Stimulated activated CD4-positive, alpha-beta T cell treated with anti-CD3 and anti-CD28 coated beads, Interleukin-15, amount 100 ng/mL, for 24 hours (primary cell): ENCODE data around the gene CEP170B.

Experiments
- DNase-seq: peaks from one replicate; pipeline ENCODE4 v3.0.0-alpha.2; 2020

Gene CEP170B

GRCh38 chr14:104868060-104868740 is 3.1 kb downstream of the CEP170B start:
- no peak for DNase-seq

GRCh38 chr14:104868811-104869572 is 3.9 kb downstream of the CEP170B start:
- no peak for DNase-seq

GRCh38 chr14:104869669-104870367 is 4.8 kb downstream of the CEP170B start:
- DNase-seq: no peak

- DNase-seq: peak; percentile 65
These were observed 5.5 kb downstream of the CEP170B start for GRCh38 chr14:104870368-104871144.

GRCh38 chr14:104871145-104871655 is 6.1 kb downstream of the CEP170B start:
- DNase-seq: no peak

- DNase-seq: no peak
These were observed 6.8 kb downstream of the CEP170B start for GRCh38 chr14:104871656-104872468.

GRCh38 chr14:104872469-104873341 is 7.6 kb downstream of the CEP170B start:
- no peak for DNase-seq

- no peak for DNase-seq
These were observed 8.4 kb downstream of the CEP170B start for GRCh38 chr14:104873380-104874055.

- no peak for DNase-seq
These were observed 9.1 kb downstream of the CEP170B start for GRCh38 chr14:104874110-104874531.

GRCh38 chr14:104874571-104875411 is 9.7 kb downstream of the CEP170B start:
- no peak for DNase-seq

- DNase-seq: no peak
These were observed 10.3 kb downstream of the CEP170B start for GRCh38 chr14:104875412-104875751.

- no peak for DNase-seq
These were observed 10.7 kb downstream of the CEP170B start for GRCh38 chr14:104875811-104876210.

- DNase-seq: peak; percentile 30
These were observed 11.2 kb downstream of the CEP170B start for GRCh38 chr14:104876251-104876699.

GRCh38 chr14:104877066-104877805 is 12.2 kb downstream of the CEP170B start:
- no peak for DNase-seq

GRCh38 chr14:104877806-104878550 is 12.9 kb downstream of the CEP170B start:
- DNase-seq: no peak

- DNase-seq: no peak
These were observed 13.5 kb downstream of the CEP170B start for GRCh38 chr14:104878582-104878981.

- peak; percentile 1 for DNase-seq
These were observed 14.3 kb downstream of the CEP170B start for GRCh38 chr14:104879201-104879982.
